Thyroid gland (tissue), 4 donors: ENCODE data around the gene CLIP4. TPM values are rescaled to one million over a fixed set of nuclear protein-coding genes. Genes with fewer than 3 reads are reported as not detected.

Experiments
- DNase-seq, 2 donors: peaks; one replicate each; pipeline ENCODE4 v3.0.0-alpha.2; 2019
- H3K27ac ChIP-seq, 3 donors: fragments of 200-600 bp; sonication (generic); 1 replicate in 2 of 3; 2 replicates in 1 of 3; pipeline ENCODE4 v1.5.1; 2016 to 2019; ENCODE audit warnings: mild to moderate bottlenecking in 1 of 3, moderate library complexity in 1 of 3
- H3K27me3 ChIP-seq: fragments of 200-600 bp; sonication (generic); one replicate; pipeline ENCODE4 v1.5.1; 2019
- H3K36me3 ChIP-seq, 2 donors: fragments of 200-600 bp; sonication (generic); one replicate each; pipeline ENCODE4 v1.5.1; 2016 to 2019
- H3K4me1 ChIP-seq, 2 donors: fragments of 200-600 bp; sonication (generic); one replicate each; pipeline ENCODE4 v1.5.1; 2017 to 2019
- H3K4me3 ChIP-seq, 3 donors: fragments of 200-600 bp; sonication (generic); replicated peaks in 1 of 3; 1 replicate in 2 of 3; 2 replicates in 1 of 3; pipeline ENCODE4 v1.5.1; 2016; ENCODE audit warnings: mild to moderate bottlenecking in 1 of 3
- H3K9me3 ChIP-seq: fragments of 200-600 bp; sonication (generic); one replicate; pipeline ENCODE4 v1.5.1; 2017
- CTCF ChIP-seq, 6 experiments: fragments of 200-600 bp in 3 of 6; fragments of 450-650 bp in 3 of 6; sonication (generic) in 3 of 6; IDR thresholded peaks; one replicate each; pipeline ENCODE4 v1.5.1; 2016 to 2019; ENCODE audit warnings: antibody characterized with exemption in 6 of 6, mild to moderate bottlenecking in 2 of 6, inconsistent platforms in 1 of 6, moderate library complexity in 1 of 6
- POLR2A ChIP-seq, 2 donors: fragments of 450-650 bp; IDR thresholded peaks; one replicate each; pipeline ENCODE4 v1.6.1; 2017; ENCODE audit warnings: antibody characterized with exemption in 2 of 2, mild to moderate bottlenecking in 2 of 2, moderate library complexity in 1 of 2
- WGBS, 2 donors: methylation state at CpG; one replicate each; pipeline ENCODE4 v1.1.5; 2017; 5-methylcytosine and 5-hydroxymethylcytosine counted together
- intact Hi-C: fragments of 100-400 bp; cut with DNase I; formaldehyde crosslinking; loops from one replicate; pipeline ENCODE4 v1.15.1; 2023
- total RNA-seq, 4 donors: library from RNA; depleted of rRNA; stranded (reverse); fragments of >200 nt; gene quantifications; one replicate each; pipeline ENCODE4 v1.2.3, GENCODE V29; 2016

CLIP4 gene
- total RNA-seq, 4 donors from 2014 or later, result 148 to 398 (median 222) TPM

- no peaks in the 10 kb centered on the region for H3K27me3 ChIP-seq
- H3K4me3 ChIP-seq, result no peak overlapping the region
- no peaks in the 10 kb centered on the region for H3K4me1 ChIP-seq
- DNase-seq, result no peak
- intact Hi-C loops, result no loop called here
- no peak overlapping the region for H3K27ac ChIP-seq
- H3K9me3 ChIP-seq, result no peaks in the 10 kb centered on the region
- WGBS, 2 donors, result 94% methylated on average over 6 of the region's 6 CpGs
- TF ChIP-seq CTCF (IDR thresholded peaks at IDR 0.05) (no peak), POLR2A (IDR thresholded peaks at IDR 0.05) (no peak)
- H3K36me3 ChIP-seq, result peaks cover 5 to 20% of the 10 kb centered on the region in 2 donors
These were observed 69.3 kb downstream of the CLIP4 start for GRCh38 chr2:29184531-29184930.

DNA sequence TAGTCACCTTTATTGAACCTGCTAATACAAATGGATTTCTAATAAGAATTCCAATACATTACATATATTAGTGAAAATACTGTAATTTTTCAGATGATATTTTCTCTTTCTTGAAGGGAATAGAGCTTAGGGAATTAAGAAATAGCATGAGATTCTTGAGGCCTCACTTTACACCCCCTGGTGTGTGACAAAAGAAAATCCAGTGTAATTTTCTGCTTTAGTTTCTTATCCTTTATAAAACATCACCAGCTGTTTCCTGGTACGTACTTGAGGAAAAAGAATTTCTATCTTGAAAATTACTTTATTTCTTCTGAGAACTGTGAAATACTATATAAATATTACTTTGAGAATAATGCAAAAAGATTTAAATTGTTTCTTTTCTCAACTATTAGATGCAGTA lies 71.6 kb downstream of the CLIP4 start:
- TF ChIP-seq CTCF (IDR thresholded peaks at IDR 0.05) (no peak), POLR2A (IDR thresholded peaks at IDR 0.05) (no peak)
- DNase-seq, result no peak
- H3K4me1 ChIP-seq, result no peaks in the 10 kb centered on the region
- no peaks in the 10 kb centered on the region for H3K9me3 ChIP-seq
- H3K27me3 ChIP-seq, result no peaks in the 10 kb centered on the region
- WGBS, 2 donors, result 96 to 98% methylated on average over 1 of the region's 1 CpG
- H3K4me3 ChIP-seq, result no peak overlapping the region
- peaks cover 0 to 13% of the 10 kb centered on the region in 2 donors for H3K36me3 ChIP-seq
- no peak overlapping the region for H3K27ac ChIP-seq
- intact Hi-C loops, result no loop called here

- H3K4me3 ChIP-seq, result no peak overlapping the region
- WGBS, 2 donors, result 81 to 91% methylated on average over 2 of the region's 2 CpGs
These were observed 72.7 kb downstream of the CLIP4 start for GRCh38 chr2:29187926-29188325.

DNA sequence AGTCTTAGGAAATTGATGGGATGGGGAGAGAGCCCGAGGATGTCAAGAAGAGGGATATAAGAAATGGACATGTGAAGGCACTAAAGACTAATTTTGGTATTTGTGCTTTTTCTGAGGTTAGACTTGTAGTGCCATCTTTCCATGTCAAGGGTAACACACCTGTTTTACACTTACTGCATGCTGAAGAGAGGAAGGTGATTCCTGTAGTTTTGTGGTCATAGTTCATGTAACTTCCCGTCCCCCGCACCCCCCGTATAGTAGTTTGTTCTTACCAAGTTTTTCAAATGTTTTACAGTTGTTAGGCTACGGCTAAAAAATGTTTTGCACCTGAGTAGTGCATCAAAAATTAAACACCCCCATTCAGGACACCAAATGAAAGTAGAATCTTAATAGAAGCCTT lies 73.8 kb downstream of the CLIP4 start:
- no peaks in the 10 kb centered on the region for H3K36me3 ChIP-seq
- H3K9me3 ChIP-seq, result no peaks in the 10 kb centered on the region
- H3K27ac ChIP-seq, result no peak overlapping the region
- TF ChIP-seq CTCF (IDR thresholded peaks at IDR 0.05) (no peak), POLR2A (IDR thresholded peaks at IDR 0.05) (no peak)
- DNase-seq, result no peak
- H3K4me3 ChIP-seq, result no peak overlapping the region
- no peaks in the 10 kb centered on the region for H3K4me1 ChIP-seq
- H3K27me3 ChIP-seq, result no peaks in the 10 kb centered on the region
- intact Hi-C loops, result no loop called here
- WGBS, 2 donors, result 92 to 93% methylated on average over 5 of the region's 5 CpGs

More at GRCh38 chr2:29187926-29188325, 72.7 kb downstream of the CLIP4 start:
- DNase-seq, result no peak
- H3K9me3 ChIP-seq, result no peaks in the 10 kb centered on the region
- TF ChIP-seq CTCF (IDR thresholded peaks at IDR 0.05) (no peak), POLR2A (IDR thresholded peaks at IDR 0.05) (no peak)
- intact Hi-C loops, result no loop called here
- no peak overlapping the region for H3K27ac ChIP-seq
- H3K36me3 ChIP-seq, result peaks cover 0 to 6% of the 10 kb centered on the region in 2 donors
- H3K27me3 ChIP-seq, result no peaks in the 10 kb centered on the region
- H3K4me1 ChIP-seq, result no peaks in the 10 kb centered on the region

DNA sequence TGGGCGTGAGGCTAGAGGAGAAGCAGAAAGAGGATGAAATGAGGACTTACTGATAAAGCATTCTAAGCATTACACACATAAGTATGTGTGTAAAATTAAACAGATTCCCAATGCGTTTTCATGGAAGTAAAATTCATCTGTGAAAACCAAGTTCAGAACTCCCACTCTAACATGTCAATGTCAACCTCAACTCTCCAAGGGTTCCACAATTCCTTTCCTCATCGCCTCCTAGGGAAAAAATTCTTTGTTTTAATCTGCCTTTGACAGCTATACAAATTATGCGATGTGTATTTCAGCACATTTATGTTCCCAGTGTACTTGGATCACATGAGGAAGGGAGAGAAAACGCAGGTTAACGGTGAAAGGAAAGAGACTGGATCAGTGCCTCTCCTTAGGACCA lies 76.6 kb downstream of the CLIP4 start:
- H3K4me3 ChIP-seq, result no peak overlapping the region
- 83% methylated on average over 6 of the region's 6 CpGs for WGBS, 2 donors
- no peaks in the 10 kb centered on the region for H3K36me3 ChIP-seq
- intact Hi-C loops, result no loop called here
- DNase-seq, result no peak
- TF ChIP-seq CTCF (IDR thresholded peaks at IDR 0.05) (no peak), POLR2A (IDR thresholded peaks at IDR 0.05) (no peak)
- no peaks in the 10 kb centered on the region for H3K9me3 ChIP-seq
- no peak overlapping the region for H3K27ac ChIP-seq
- H3K4me1 ChIP-seq, result no peaks in the 10 kb centered on the region
- no peaks in the 10 kb centered on the region for H3K27me3 ChIP-seq
